Motor neuron (in vitro differentiated cells): Measurements from ENCODE around the gene TPRG1. TPM values are rescaled to one million over a fixed set of nuclear protein-coding genes. Genes with fewer than 3 reads are reported as not detected.
A peak's percentile ranks its signal among the peaks of the same experiment; 100 is the strongest.

Source experiments
- ATAC-seq, 8 experiments: fragments of 200-7000 bp; cut with Tn5 transposase; replicated peaks in 6 of 8; 2 replicates each; pipeline ENCODE4 v1.8.0; 2021; ENCODE audit warnings: mild to moderate bottlenecking in 8 of 8, moderate library complexity in 8 of 8
- H3K27ac ChIP-seq, 2 donors: fragments of 250-450 bp; sonication (Bioruptor Pico); 2 replicates each; pipeline ENCODE4 v1.9.0; 2021; ENCODE audit warnings: antibody characterized with exemption in 2 of 2, mild to moderate bottlenecking in 2 of 2, moderate library complexity in 1 of 2
- H3K4me1 ChIP-seq, 2 donors: fragments of 250-450 bp; sonication (Bioruptor Pico); replicated peaks in 1 of 2; 2 replicates each; pipeline ENCODE4 v1.6.1; 2021; ENCODE audit warnings: antibody characterized with exemption in 2 of 2, mild to moderate bottlenecking in 2 of 2, moderate library complexity in 1 of 2
- H3K4me3 ChIP-seq, 5 donors: fragments of 250-450 bp; sonication (Bioruptor Pico); 2 replicates each; pipeline ENCODE4 v1.9.0; 2021; ENCODE audit warnings: antibody characterized with exemption in 5 of 5, mild to moderate bottlenecking in 5 of 5, moderate library complexity in 4 of 5
- WGBS, 10 experiments: fragments of 450-650 bp; shearing (Covaris generic); methylation state at CpG; one replicate each; pipeline ENCODE4 v1.0.0; 2022; 5-methylcytosine and 5-hydroxymethylcytosine counted together
- in situ Hi-C, 9 experiments: fragments of 400-800 bp; cut with MboI; loops; one replicate each; pipeline ENCODE4 v1.15.0; 2021; ENCODE audit warnings: low sequenced_read_pairs in 9 of 9, low pct_unique_long_range_greater_than_20kb in 2 of 9; ENCODE audit not compliant: unreplicated experiment in 9 of 9
- total RNA-seq, 8 experiments: library from RNA; unstranded; fragments of 300-600 nt; gene quantifications; 2 replicates each; pipeline versions ENCODE4 v1.2.3 to v1.2.4, GENCODE V29; 2022

TPRG1 gene
- total RNA-seq, 8 experiments from 2014 or later = 0.31 to 3.2 (median 2.4) TPM

- ATAC-seq = no peak
- no peak overlapping the region for H3K27ac ChIP-seq
- in situ Hi-C loops = no loop called here
- H3K4me1 ChIP-seq = no peaks in the 10 kb centered on the region
- no peak overlapping the region for H3K4me3 ChIP-seq
- 25 to 100% (median 86%) methylated on average over 1 to 4 of the region's 4 CpGs for WGBS, 10 experiments
Measured at GRCh38 chr3:189210251-189210770, 38.5 kb downstream of the TPRG1 start.

GRCh38 chr3:189212681-189213080 lies 40.9 kb downstream of the TPRG1 start:
- ATAC-seq = no peak
- in situ Hi-C loops = no loop called here
- no peak overlapping the region for H3K4me3 ChIP-seq
- H3K27ac ChIP-seq = no peak overlapping the region
- 35 to 100% (median 57%) methylated on average over 1 to 2 of the region's 2 CpGs; no CpG with 5 or more reads in 3 of the 10 experiments for WGBS, 10 experiments
- no peaks in the 10 kb centered on the region for H3K4me1 ChIP-seq

DNA sequence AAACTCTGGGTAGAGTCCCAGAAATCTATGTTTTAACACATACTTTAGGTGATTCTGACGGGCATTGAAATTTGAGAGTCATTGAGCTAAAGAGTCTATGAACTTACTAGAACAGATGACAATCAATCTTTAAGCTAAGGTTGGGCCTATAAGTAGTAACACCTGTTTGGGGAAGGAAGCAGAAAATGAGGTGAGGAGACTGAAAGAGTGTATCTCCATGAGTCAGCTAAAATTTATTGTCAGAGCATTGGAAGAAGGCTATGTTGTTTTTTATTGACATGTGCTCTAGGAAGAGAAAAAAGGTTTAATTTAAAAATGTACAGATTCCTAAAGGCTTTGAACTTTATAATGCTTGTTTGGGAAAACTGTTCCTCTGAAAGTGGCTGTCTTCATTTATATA lies 42.9 kb downstream of the TPRG1 start:
- no peak overlapping the region for H3K27ac ChIP-seq
- H3K4me1 ChIP-seq = no peaks in the 10 kb centered on the region
- in situ Hi-C loops = no loop called here
- H3K4me3 ChIP-seq = no peak overlapping the region
- no peak for ATAC-seq
- 27 to 100% (median 94%) methylated on average over 1 of the region's 1 CpG; no CpG with 5 or more reads in 2 of the 10 experiments for WGBS, 10 experiments

GRCh38 chr3:189222927-189223636 lies 51.3 kb downstream of the TPRG1 start:
- WGBS, 10 experiments = 20 to 100% (median 51%) methylated on average over 1 to 3 of the region's 3 CpGs; no CpG with 5 or more reads in 2 of the 10 experiments
- peaks cover 12 to 15% of the 10 kb centered on the region in 2 donors for H3K4me1 ChIP-seq
- H3K4me3 ChIP-seq = no peak overlapping the region
- H3K27ac ChIP-seq = no peak overlapping the region
- peak in 7 of 8 experiments; percentile 36 to 91 (median 75) for ATAC-seq
- in situ Hi-C loops = no loop called here

DNA sequence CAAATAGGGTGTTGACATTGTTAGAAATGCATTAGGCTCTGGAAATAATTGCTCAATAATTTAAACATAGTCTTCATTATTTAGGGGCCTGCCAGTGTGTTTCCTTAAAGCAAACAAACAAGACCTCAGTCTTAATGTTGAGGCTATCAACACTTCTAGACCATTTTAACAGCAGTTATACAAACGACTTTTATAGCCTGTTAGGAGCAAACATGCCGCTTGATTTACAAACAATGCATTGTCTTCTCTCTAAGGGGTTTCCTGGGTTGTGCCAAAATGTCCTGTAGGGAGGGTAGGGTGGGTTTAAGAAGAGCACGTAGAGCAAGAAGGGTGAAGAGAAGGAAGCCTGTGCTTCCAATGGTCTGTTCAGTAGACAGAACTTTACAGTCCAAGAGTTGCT lies 53.7 kb downstream of the TPRG1 start:
- ATAC-seq = no peak
- 0 to 100% (median 51%) methylated on average over 1 to 3 of the region's 3 CpGs; no CpG with 5 or more reads in 2 of the 10 experiments for WGBS, 10 experiments
- in situ Hi-C loops = loop anchor here in 2 of 9 experiments (25.0 kb wide), 2 partner anchors 263 to 1488 kb away; partner anchors contain the start of gene BCL6 (in 1 of the 2)

DNA sequence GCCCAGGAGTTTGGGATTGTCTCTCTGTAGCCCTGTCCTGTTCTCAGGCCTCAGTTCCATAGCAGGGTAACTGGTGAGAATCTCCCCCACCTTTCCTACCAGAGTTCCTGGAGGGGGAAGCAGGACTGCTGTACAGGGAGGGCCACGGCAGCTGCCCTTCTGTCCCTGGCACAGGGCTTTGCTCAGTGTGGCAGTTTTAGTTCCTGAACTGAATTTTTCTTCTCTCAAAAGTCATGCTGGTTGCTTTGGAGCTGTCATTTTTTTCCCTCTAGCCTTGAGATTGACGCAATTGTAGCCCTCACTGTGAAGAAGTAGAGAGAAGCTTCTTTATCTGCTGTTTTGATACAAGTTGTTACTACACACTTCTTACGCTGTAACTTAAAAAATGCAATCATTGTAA lies 55.5 kb downstream of the TPRG1 start:
- Histone ChIP-seq H3K4me3 (no peak overlapping the region), H3K4me1 (peaks cover 10 to 12% of the 10 kb centered on the region in 2 donors), H3K27ac (no peak overlapping the region)
- ATAC-seq = no peak
- WGBS, 10 experiments = 39 to 100% (median 89%) methylated on average over 1 to 3 of the region's 3 CpGs
- in situ Hi-C loops = loop anchor here in 2 of 9 experiments (25.0 kb wide), 2 partner anchors 265 to 1490 kb away; partner anchors contain the start of gene BCL6 (in 1 of the 2)

More for the DNA sequence above, 53.7 kb downstream of the TPRG1 start:
- Histone ChIP-seq H3K27ac (no peak overlapping the region), H3K4me1 (peaks cover 12 to 15% of the 10 kb centered on the region in 2 donors), H3K4me3 (no peak overlapping the region)

GRCh38 chr3:189229196-189229828 lies 57.5 kb downstream of the TPRG1 start:
- peaks cover 0 to 5% of the 10 kb centered on the region in 2 donors for H3K4me1 ChIP-seq
- ATAC-seq = no peak
- no peak overlapping the region for H3K27ac ChIP-seq
- WGBS, 10 experiments = 51 to 100% (median 82%) methylated on average over 1 to 5 of the region's 5 CpGs
- in situ Hi-C loops = loop anchor here in 2 of 9 experiments (25.0 kb wide), 2 partner anchors 267 to 1492 kb away; partner anchors contain the start of gene BCL6 (in 1 of the 2)
- no peak overlapping the region for H3K4me3 ChIP-seq

DNA sequence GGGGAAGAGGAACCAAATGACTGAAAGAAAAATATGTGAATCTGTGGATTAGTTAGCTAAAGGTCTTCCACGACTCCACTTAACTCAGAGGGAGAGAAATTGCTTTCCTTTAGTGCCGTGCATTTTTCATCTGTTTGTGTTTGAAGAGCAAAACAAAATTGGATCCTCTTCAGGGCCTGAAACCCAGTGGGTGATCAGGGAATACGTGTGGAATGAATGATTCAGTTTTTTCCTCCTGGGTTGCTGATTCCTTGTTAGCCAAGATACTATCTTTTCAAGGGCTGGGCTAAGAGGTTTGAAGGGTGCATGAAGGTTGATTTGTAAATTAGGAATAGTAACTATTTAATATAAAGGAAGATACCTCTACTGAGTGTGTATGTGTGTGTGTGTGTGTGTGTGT lies 61.0 kb downstream of the TPRG1 start:
- Histone ChIP-seq H3K4me3 (no peak overlapping the region), H3K27ac (no peak overlapping the region), H3K4me1 (no peaks in the 10 kb centered on the region)
- ATAC-seq = peak in 1 of 8 experiments; percentile 40
- 0 to 100% (median 40%) methylated on average over 1 to 3 of the region's 3 CpGs; no CpG with 5 or more reads in 1 of the 10 experiments for WGBS, 10 experiments
- in situ Hi-C loops = loop anchor here in 2 of 9 experiments (25.0 kb wide), 2 partner anchors 270 to 1495 kb away; partner anchors contain the start of gene BCL6 (in 1 of the 2)

DNA sequence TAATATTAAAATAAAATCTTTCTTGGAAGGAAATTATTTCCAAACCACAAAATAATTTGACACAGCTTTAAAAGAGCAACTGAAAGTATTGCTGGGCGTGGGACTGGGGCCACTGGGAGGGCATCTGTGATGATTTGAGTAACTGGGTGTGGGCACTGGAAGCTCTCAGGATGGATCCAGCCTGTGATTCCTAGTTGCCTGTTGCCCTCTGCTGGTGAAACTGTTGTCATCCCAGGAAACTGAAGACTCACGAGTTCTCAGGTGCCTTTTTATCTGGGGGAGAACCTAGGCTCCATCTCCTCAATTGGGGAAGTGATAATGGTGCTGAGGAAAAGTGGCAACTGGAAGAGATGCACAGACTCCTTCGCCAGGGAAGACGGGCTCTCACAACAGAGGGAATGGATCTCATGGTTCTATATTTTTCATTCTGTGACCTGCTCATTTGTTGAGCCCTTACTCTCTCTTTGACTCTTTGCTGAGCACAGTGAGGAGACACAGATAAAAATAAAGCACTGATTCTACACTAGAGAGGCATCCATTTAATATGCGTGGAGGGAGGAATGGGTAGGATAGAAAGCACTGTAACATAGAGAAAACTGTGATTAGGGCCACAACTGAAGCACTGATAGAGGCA lies 61.6 kb downstream of the TPRG1 start:
- in situ Hi-C loops = loop anchor here in 2 of 9 experiments (25.0 kb wide), 2 partner anchors 271 to 1496 kb away; partner anchors contain the start of gene BCL6 (in 1 of the 2)
- peak; percentile 46 to 100 (median 72) for ATAC-seq
- Histone ChIP-seq H3K27ac (no peak overlapping the region), H3K4me1 (no peaks in the 10 kb centered on the region), H3K4me3 (no peak overlapping the region)
- 0 to 60% (median 28%) methylated on average over 1 to 5 of the region's 5 CpGs; no CpG with 5 or more reads in 2 of the 10 experiments for WGBS, 10 experiments

DNA sequence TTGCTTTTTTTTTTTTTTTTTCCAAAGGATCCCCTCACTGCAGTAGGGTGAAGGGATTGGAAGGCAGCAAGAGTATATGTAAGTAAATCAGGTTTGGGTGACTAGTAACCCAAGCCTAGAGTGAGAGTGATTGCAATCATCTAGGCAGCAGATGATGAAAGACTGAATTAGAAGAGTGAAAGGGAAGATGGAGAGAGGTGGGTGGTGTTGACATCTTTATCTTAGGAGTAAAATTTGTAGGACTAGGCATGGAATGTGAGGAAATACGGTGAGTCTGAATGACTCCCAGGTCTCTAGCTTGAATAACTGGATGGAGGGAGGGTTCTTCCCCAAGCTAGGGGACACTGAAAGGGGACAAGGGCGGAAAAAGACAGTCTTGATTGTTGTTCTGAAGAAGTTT lies 63.4 kb downstream of the TPRG1 start:
- WGBS, 10 experiments = 0 to 100% (median 75%) methylated on average over 1 to 2 of the region's 2 CpGs; no CpG with 5 or more reads in 2 of the 10 experiments
- H3K4me1 ChIP-seq = no peaks in the 10 kb centered on the region
- in situ Hi-C loops = loop anchor here in 2 of 9 experiments (25.0 kb wide), 2 partner anchors 273 to 1498 kb away; partner anchors contain the start of gene BCL6 (in 1 of the 2)
- H3K4me3 ChIP-seq = no peak overlapping the region
- no peak for ATAC-seq
- no peak overlapping the region for H3K27ac ChIP-seq

- ATAC-seq = no peak
- Histone ChIP-seq H3K4me1 (no peaks in the 10 kb centered on the region), H3K27ac (no peak overlapping the region), H3K4me3 (no peak overlapping the region)
- in situ Hi-C loops = loop anchor here in 2 of 9 experiments (25.0 kb wide), 2 partner anchors 274 to 1499 kb away; partner anchors contain the start of gene BCL6 (in 1 of the 2)
Measured at GRCh38 chr3:189236352-189236751, 64.6 kb downstream of the TPRG1 start.

DNA sequence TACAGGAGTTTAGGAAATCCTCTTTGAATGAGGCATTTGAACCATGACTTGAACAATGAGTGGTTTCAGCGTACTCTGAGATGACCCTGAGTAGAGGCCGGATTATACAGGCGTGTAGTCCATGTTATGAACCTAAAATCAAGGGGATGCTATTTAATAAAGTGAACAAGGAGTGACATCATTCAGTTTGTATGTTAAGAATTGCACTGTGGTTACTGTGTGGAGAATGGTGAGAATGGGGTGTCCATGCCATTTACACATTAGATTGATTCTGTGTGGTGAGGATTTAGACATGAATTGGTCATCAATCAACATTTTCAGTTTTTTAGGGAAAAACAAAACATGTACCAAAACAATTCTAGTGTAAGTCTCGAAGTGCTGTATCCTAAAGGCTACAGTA lies 65.8 kb downstream of the TPRG1 start:
- WGBS, 10 experiments = 61 to 92% (median 82%) methylated on average over 1 to 4 of the region's 4 CpGs; no CpG with 5 or more reads in 1 of the 10 experiments

More for the DNA sequence above, 65.8 kb downstream of the TPRG1 start:
- no peak for ATAC-seq
- H3K4me3 ChIP-seq = no peak overlapping the region
- H3K4me1 ChIP-seq = no peaks in the 10 kb centered on the region
- in situ Hi-C loops = loop anchor here in 2 of 9 experiments (25.0 kb wide), 2 partner anchors 275 to 1500 kb away; partner anchors contain the start of gene BCL6 (in 1 of the 2)
- H3K27ac ChIP-seq = no peak overlapping the region
